SK-N-SH (cell line): ENCODE data around the gene IFNL2. TPM values are rescaled to one million over a fixed set of nuclear protein-coding genes. Genes with fewer than 3 reads are reported as not detected.
A peak's percentile ranks its signal among the peaks of the same experiment; 100 is the strongest.

ENCODE experiments used
- CTCF ChIA-PET: fragments of 300-600, 350-600 bp; formaldehyde crosslinking; extraction: SDS; loops from one replicate; lab custom pipeline; 2021; lab: Yijun Ruan, JAX
- POLR2A ChIA-PET: fragments of 350-600 bp; sonication (Branson Sonifier 250); formaldehyde crosslinking; extraction: SDS; loops from one replicate; lab custom pipeline; 2020; ENCODE audit warnings: antibody characterized with exemption, inconsistent platforms; lab: Yijun Ruan, JAX
- DNase-seq: peaks from one replicate; pipeline ENCODE4 v3.0.0; 2012
- H2AFZ ChIP-seq: fragments of 200-600 bp; sonication (generic); 2 replicates; pipeline ENCODE4 v1.8.1; 2016; ENCODE audit warnings: antibody characterized with exemption, mild to moderate bottlenecking, low read depth
- H3F3A ChIP-seq: fragments of 200-600 bp; sonication (generic); replicated peaks from 2 replicates; pipeline ENCODE3; 2016; ENCODE audit warnings: antibody characterized with exemption, mild to moderate bottlenecking; ENCODE audit not compliant: insufficient read depth
- H3K27ac ChIP-seq, 2 experiments: fragments of 200-500 bp in 1 of 2; fragments of 200-600 bp in 1 of 2; sonication (Bioruptor generic) in 1 of 2; sonication (generic), shearing (Covaris generic) in 1 of 2; 2 replicates each; pipeline versions ENCODE4 v1.5.1 to v1.6.1; 2014 to 2016; ENCODE audit warnings: low read depth in 2 of 2, inconsistent platforms in 1 of 2, low read length in 1 of 2, mild to moderate bottlenecking in 1 of 2, mixed read lengths in 1 of 2
- H3K27me3 ChIP-seq: fragments of 200-600 bp; sonication (generic), shearing (Covaris generic); 2 replicates; pipeline ENCODE4 v1.6.1; 2016; ENCODE audit warnings: mixed run types; ENCODE audit not compliant: insufficient read depth
- H3K36me3 ChIP-seq, 2 experiments: fragments of 200-500 bp in 1 of 2; fragments of 200-600 bp in 1 of 2; sonication (Bioruptor generic) in 1 of 2; sonication (generic) in 1 of 2; replicated peaks in 1 of 2; 2 replicates each; pipeline versions ENCODE3 to v1.5.1; 2014 to 2016; ENCODE audit warnings: low read length in 1 of 2, mild to moderate bottlenecking in 1 of 2; ENCODE audit not compliant: insufficient read depth in 2 of 2, control insufficient read depth in 1 of 2
- H3K4me1 ChIP-seq, 2 experiments: fragments of 200-500 bp in 1 of 2; fragments of 200-600 bp in 1 of 2; sonication (Bioruptor generic) in 1 of 2; sonication (generic), shearing (Covaris generic) in 1 of 2; 2 replicates each; pipeline versions ENCODE4 v1.5.1 to v1.6.1; 2014 to 2016; ENCODE audit warnings: low read depth in 1 of 2, low read length in 1 of 2, mixed run types in 1 of 2; ENCODE audit not compliant: insufficient read depth in 2 of 2, control insufficient read depth in 1 of 2
- H3K4me2 ChIP-seq: fragments of 200-600 bp; sonication (generic), shearing (Covaris generic); 2 replicates; pipeline ENCODE4 v1.6.1; 2017; ENCODE audit warnings: mixed run types
- H3K4me3 ChIP-seq, 2 experiments: fragments of 200-500 bp in 1 of 2; fragments of 200-600 bp in 1 of 2; sonication (Bioruptor generic) in 1 of 2; sonication (generic), shearing (Covaris generic) in 1 of 2; 2 replicates each; pipeline versions ENCODE4 v1.5.1 to v1.8.1; 2014 to 2016; ENCODE audit warnings: low read depth in 2 of 2, inconsistent platforms in 1 of 2, low read length in 1 of 2, mild to moderate bottlenecking in 1 of 2, mixed read lengths in 1 of 2, moderate library complexity in 1 of 2
- H3K79me2 ChIP-seq: fragments of 200-600 bp; sonication (generic); 2 replicates; pipeline ENCODE4 v1.8.1; 2017; ENCODE audit warnings: mild to moderate bottlenecking; ENCODE audit not compliant: insufficient read depth
- H3K9ac ChIP-seq: fragments of 200-600 bp; sonication (generic); 2 replicates; pipeline ENCODE4 v1.6.1; 2017; ENCODE audit warnings: mixed run types
- H3K9me2 ChIP-seq: fragments of 200-600 bp; sonication (generic); 2 replicates; pipeline ENCODE4 v1.6.1; 2017; ENCODE audit warnings: mixed run types
- H3K9me3 ChIP-seq: fragments of 200-600 bp; sonication (generic); 2 replicates; pipeline ENCODE4 v1.6.1; 2017; ENCODE audit warnings: mixed run types, mild to moderate bottlenecking, moderate library complexity
- H4K20me1 ChIP-seq: fragments of 200-600 bp; sonication (generic); 2 replicates; pipeline ENCODE4 v1.6.1; 2017; ENCODE audit warnings: mild to moderate bottlenecking, mixed run types; ENCODE audit not compliant: insufficient read depth
- CHD2 ChIP-seq: fragments of 150-350 bp; IDR thresholded peaks from 2 replicates; pipeline ENCODE4 v1.6.1; 2018; ENCODE audit warnings: low read length; ENCODE audit not compliant: partially characterized antibody
- FOXJ3 ChIP-seq: sonication (generic); formaldehyde crosslinking; IDR thresholded peaks from 2 replicates; pipeline ENCODE4 v1.5.1; 2020; ENCODE audit warnings: mild to moderate bottlenecking, missing genetic modification reagents
- GABPA ChIP-seq: IDR thresholded peaks from 2 replicates; pipeline ENCODE4 v1.4.0; 2012; ENCODE audit warnings: low read depth, mild to moderate bottlenecking
- MXI1 ChIP-seq: IDR thresholded peaks from 2 replicates; pipeline ENCODE4 v1.6.1; 2012; ENCODE audit warnings: mild to moderate bottlenecking, low read depth, low read length, improper control_type of control experiment
- NFIC ChIP-seq: IDR thresholded peaks from 2 replicates; pipeline ENCODE4 v1.4.0; 2012; ENCODE audit warnings: borderline replicate concordance
- NRF1 ChIP-seq: IDR thresholded peaks from 2 replicates; pipeline ENCODE4 v1.6.1; 2012; ENCODE audit warnings: low read depth, mild to moderate bottlenecking, low read length
- POLR2AphosphoS5 ChIP-seq: IDR thresholded peaks from 2 replicates; pipeline ENCODE4 v1.6.1; 2012; ENCODE audit warnings: low read depth, low read length
- RFX5 ChIP-seq: IDR thresholded peaks from 2 replicates; pipeline ENCODE4 v1.6.1; 2012; ENCODE audit warnings: mild to moderate bottlenecking, improper control_type of control experiment, low read length
- RXRA ChIP-seq: IDR thresholded peaks from 2 replicates; pipeline ENCODE4 v1.4.0; 2012; ENCODE audit warnings: low read depth, mild to moderate bottlenecking, borderline replicate concordance
- USF1 ChIP-seq: IDR thresholded peaks from 2 replicates; pipeline ENCODE4 v1.4.0; 2012; ENCODE audit warnings: low read depth, borderline replicate concordance
- USF2 ChIP-seq: fragments of 150-350 bp; IDR thresholded peaks from 2 replicates; pipeline ENCODE4 v1.6.1; 2017; ENCODE audit warnings: antibody characterized with exemption, low read length, low read depth, borderline replicate concordance
- WGBS: methylation state at CpG from one replicate; pipeline ENCODE4 v1.1.6; 2017; ENCODE audit warnings: low lambda C conversion rate; 5-methylcytosine and 5-hydroxymethylcytosine counted together
- polyA plus RNA-seq, 3 experiments: library from polyadenylated mRNA; depleted of rRNA; stranded (reverse); fragments of >200 nt; gene quantifications; 2 replicates each; pipeline ENCODE4 v1.2.3, GENCODE V29; 2012

IFNL2 gene
- polyA plus RNA-seq, 1 of the 3 experiments (the other 2 are of a cell fraction) = not detected

GRCh38 chr19:39319098-39319891, 51.1 kb downstream of the IFNL2 start:
- no peak overlapping the region for H3K27ac ChIP-seq
- H3K9ac ChIP-seq = no peak overlapping the region
- no peak for DNase-seq
- ChIA-PET POLR2A (no interaction called here), CTCF (no interaction called here)
- H4K20me1 ChIP-seq = no peaks in the 10 kb centered on the region
- TF ChIP-seq RFX5 (no peak), RXRA (no peak), FOXJ3 (no peak), USF1 (no peak), MXI1 (no peak), NRF1 (no peak), USF2 (no peak), POLR2AphosphoS5 (no peak), CHD2 (no peak), NFIC (no peak), GABPA (no peak)
- H3F3A ChIP-seq = no peaks in the 10 kb centered on the region
- 85% methylated on average over 5 of the region's 5 CpGs for WGBS
- H2AFZ ChIP-seq = no peak overlapping the region
- H3K4me1 ChIP-seq = peaks cover 0 to 10% of the 10 kb centered on the region in 2 experiments; a peak in 1 of 4 replicates
- H3K9me2 ChIP-seq = no peaks in the 10 kb centered on the region
- H3K4me2 ChIP-seq = peak overlapping the region; percentile 93
- H3K4me3 ChIP-seq = peak overlapping the region; percentile 66 to 73
- no peaks in the 10 kb centered on the region for H3K27me3 ChIP-seq
- H3K79me2 ChIP-seq = no peaks in the 10 kb centered on the region
- no peaks in the 10 kb centered on the region for H3K36me3 ChIP-seq
- no peaks in the 10 kb centered on the region for H3K9me3 ChIP-seq

Other genes with a start within 250 kb of the IFNL2 start
- 5.0 and 5.8 TPM in 2 replicates for gene FBXO27, start 235.8 kb upstream of the IFNL2 start, polyA plus RNA-seq (2012; rRNA removed)
- 0.24 and 0.36 TPM in 2 replicates for gene ACP7, start 184.0 kb upstream of the IFNL2 start, polyA plus RNA-seq (2012; rRNA removed)
- gene PAK4, start 142.6 kb upstream of the IFNL2 start, polyA plus RNA-seq (2012; rRNA removed) = 24.7 and 36.4 TPM in 2 replicates
- gene NCCRP1, start 71.4 kb upstream of the IFNL2 start, polyA plus RNA-seq (2012; rRNA removed) = 0.05 TPM in 1 of 2 replicates, not detected in the other
- not detected in 2 replicates for gene SYCN, start 64.1 kb upstream of the IFNL2 start, polyA plus RNA-seq (2012; rRNA removed)
- gene IFNL3, start 23.4 kb upstream of the IFNL2 start, polyA plus RNA-seq (2012; rRNA removed) = not detected in 2 replicates
- gene IFNL4, start 19.5 kb upstream of the IFNL2 start, polyA plus RNA-seq (2012; rRNA removed) = not detected in 2 replicates
- gene IFNL1, start 28.0 kb downstream of the IFNL2 start, polyA plus RNA-seq (2012; rRNA removed) = not detected in 2 replicates
- 0.80 and 2.7 TPM in 2 replicates for gene LRFN1, start 52.5 kb downstream of the IFNL2 start, polyA plus RNA-seq (2012; rRNA removed)
- gene GMFG, start 67.6 kb downstream of the IFNL2 start, polyA plus RNA-seq (2012; rRNA removed) = 0.21 TPM in 1 of 2 replicates, not detected in the other
- 62.2 and 83.0 TPM in 2 replicates for gene SAMD4B, start 74.0 kb downstream of the IFNL2 start, polyA plus RNA-seq (2012; rRNA removed)
- 57.6 and 65.3 TPM in 2 replicates for gene PAF1, start 122.7 kb downstream of the IFNL2 start, polyA plus RNA-seq (2012; rRNA removed)
- 32.0 and 33.1 TPM in 2 replicates for gene MED29, start 123.0 kb downstream of the IFNL2 start, polyA plus RNA-seq (2012; rRNA removed)
- 19.7 and 49.3 TPM in 2 replicates for gene ZFP36, start 138.5 kb downstream of the IFNL2 start, polyA plus RNA-seq (2012; rRNA removed)
- 13.6 and 13.8 TPM in 2 replicates for gene PLEKHG2, start 144.3 kb downstream of the IFNL2 start, polyA plus RNA-seq (2012; rRNA removed)
- 5,038 and 7,541 TPM in 2 replicates for gene RPS16, start 167.6 kb downstream of the IFNL2 start, polyA plus RNA-seq (2012; rRNA removed)
- gene SUPT5H, start 177.2 kb downstream of the IFNL2 start, polyA plus RNA-seq (2012; rRNA removed) = 115 and 137 TPM in 2 replicates
- 83.8 and 98.1 TPM in 2 replicates for gene TIMM50, start 212.4 kb downstream of the IFNL2 start, polyA plus RNA-seq (2012; rRNA removed)
- 4.7 and 4.8 TPM in 2 replicates for gene DLL3, start 230.6 kb downstream of the IFNL2 start, polyA plus RNA-seq (2012; rRNA removed)
- 0.08 and 0.11 TPM in 2 replicates for gene SELENOV, start 246.7 kb downstream of the IFNL2 start, polyA plus RNA-seq (2012; rRNA removed)